Smooth muscle cell (in vitro differentiated cells): ENCODE measurements around the gene GDE1. TPM values are rescaled to one million over a fixed set of nuclear protein-coding genes. Genes with fewer than 3 reads are reported as not detected.

Experiments used
- DNase-seq: peaks from one replicate; lab custom pipeline; 2025; ENCODE audit not compliant: unreplicated experiment; lab: John Stamatoyannopoulos, UW
- H2AFZ ChIP-seq: fragments of 200-600 bp; sonication (generic); 2 replicates; pipeline ENCODE4 v1.6.0; 2016; ENCODE audit warnings: antibody characterized with exemption, low read depth, mild to moderate bottlenecking
- H3F3A ChIP-seq: fragments of 200-600 bp; sonication (generic); 2 replicates; pipeline ENCODE4 v1.6.0; 2017; ENCODE audit warnings: antibody characterized with exemption, low read depth
- H3K27ac ChIP-seq: fragments of 200-600 bp; sonication (generic); 2 replicates; pipeline ENCODE4 v1.5.1; 2016; ENCODE audit warnings: low read depth, mild to moderate bottlenecking
- H3K27me3 ChIP-seq: fragments of 200-600 bp; sonication (generic); 2 replicates; pipeline ENCODE4 v1.6.1; 2016; ENCODE audit warnings: low read depth, mild to moderate bottlenecking
- H3K36me3 ChIP-seq: fragments of 200-600 bp; sonication (generic); 2 replicates; pipeline ENCODE4 v1.5.1; 2016; ENCODE audit warnings: low read depth
- H3K4me1 ChIP-seq: fragments of 200-600 bp; sonication (generic); 2 replicates; pipeline ENCODE4 v1.5.1; 2016; ENCODE audit warnings: low read depth
- H3K4me2 ChIP-seq: fragments of 200-600 bp; sonication (generic); 2 replicates; pipeline ENCODE4 v1.6.0; 2016; ENCODE audit warnings: mild to moderate bottlenecking
- H3K4me3 ChIP-seq: fragments of 200-600 bp; sonication (generic); 2 replicates; pipeline ENCODE4 v1.5.1; 2016; ENCODE audit warnings: mild to moderate bottlenecking
- H3K79me2 ChIP-seq: fragments of 200-600 bp; sonication (generic); 2 replicates; pipeline ENCODE4 v1.6.0; 2016; ENCODE audit warnings: low read depth, mild to moderate bottlenecking
- H3K9ac ChIP-seq: fragments of 200-600 bp; sonication (generic); 2 replicates; pipeline ENCODE4 v1.6.0; 2016; ENCODE audit warnings: low read depth
- H3K9me3 ChIP-seq: fragments of 200-600 bp; sonication (generic); replicated peaks from 2 replicates; pipeline ENCODE4 v1.5.1; 2016; ENCODE audit warnings: low read depth
- H4K20me1 ChIP-seq: fragments of 200-600 bp; sonication (generic); 2 replicates; pipeline ENCODE4 v1.6.0; 2016; ENCODE audit warnings: low read depth
- WGBS: methylation state at CpG from one replicate; pipeline ENCODE4 v1.1.7; 2016; ENCODE audit warnings: low lambda C conversion rate; 5-methylcytosine and 5-hydroxymethylcytosine counted together
- polyA plus RNA-seq: library from polyadenylated mRNA; unstranded; fragments of >200 nt; fragmentation: Nextera tagmentation; extraction: Ambion mirVana; gene quantifications from 2 replicates; pipeline ENCODE4 v1.2.1, GENCODE V29; 2016
- total RNA-seq: library from RNA; depleted of rRNA; stranded (reverse); fragments of >200 nt; gene quantifications from 2 replicates; pipeline ENCODE4 v1.2.3, GENCODE V29; 2014
- TF ChIP-seq, protein P1 (sequence below): fragments of 200-600 bp; sonication (generic); IDR thresholded peaks from 2 replicates; pipeline ENCODE4 v1.5.1; 2017; ENCODE audit warnings: borderline replicate concordance, mild to moderate bottlenecking, antibody characterized with exemption; ENCODE audit not compliant: insufficient read depth, poor library complexity, severe bottlenecking

The GDE1 gene
- 46.0 and 50.2 TPM in 2 replicates for total RNA-seq
- 43.8 and 57.3 TPM in 2 replicates for polyA plus RNA-seq

GRCh38 chr16:19521471-19522396 is at the start of gene GDE1:
GDE1 (minus strand) TSS chr16:19522098; CDS start chr16:19521964, 134 bp downstream.
- Histone ChIP-seq H3K4me2 (peak within 1 kb of the TSS; percentile 85), H3F3A (peaks cover 12% of the 10 kb centered on the region), H3K27me3 (no peaks in the 10 kb centered on the region), H3K4me1 (peaks cover 11% of the 10 kb centered on the region), H3K9ac (peak within 1 kb of the TSS; percentile 74), H3K9me3 (no peaks in the 10 kb centered on the region), H3K27ac (peak within 1 kb of the TSS; percentile 77), H3K79me2 (peaks cover 20% of the 10 kb centered on the region), H3K36me3 (peaks cover 2% of the 10 kb centered on the region), H4K20me1 (peaks cover 14% of the 10 kb centered on the region), H2AFZ (peak within 1 kb of the TSS; percentile 54), H3K4me3 (peak within 1 kb of the TSS; percentile 86)
- WGBS: under 1% methylated on average over 60 of the region's 62 CpGs
- TF ChIP-seq, protein P1, sequence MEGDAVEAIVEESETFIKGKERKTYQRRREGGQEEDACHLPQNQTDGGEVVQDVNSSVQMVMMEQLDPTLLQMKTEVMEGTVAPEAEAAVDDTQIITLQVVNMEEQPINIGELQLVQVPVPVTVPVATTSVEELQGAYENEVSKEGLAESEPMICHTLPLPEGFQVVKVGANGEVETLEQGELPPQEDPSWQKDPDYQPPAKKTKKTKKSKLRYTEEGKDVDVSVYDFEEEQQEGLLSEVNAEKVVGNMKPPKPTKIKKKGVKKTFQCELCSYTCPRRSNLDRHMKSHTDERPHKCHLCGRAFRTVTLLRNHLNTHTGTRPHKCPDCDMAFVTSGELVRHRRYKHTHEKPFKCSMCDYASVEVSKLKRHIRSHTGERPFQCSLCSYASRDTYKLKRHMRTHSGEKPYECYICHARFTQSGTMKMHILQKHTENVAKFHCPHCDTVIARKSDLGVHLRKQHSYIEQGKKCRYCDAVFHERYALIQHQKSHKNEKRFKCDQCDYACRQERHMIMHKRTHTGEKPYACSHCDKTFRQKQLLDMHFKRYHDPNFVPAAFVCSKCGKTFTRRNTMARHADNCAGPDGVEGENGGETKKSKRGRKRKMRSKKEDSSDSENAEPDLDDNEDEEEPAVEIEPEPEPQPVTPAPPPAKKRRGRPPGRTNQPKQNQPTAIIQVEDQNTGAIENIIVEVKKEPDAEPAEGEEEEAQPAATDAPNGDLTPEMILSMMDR: peak; percentile 3
- DNase-seq: peak; percentile 80

DNA sequence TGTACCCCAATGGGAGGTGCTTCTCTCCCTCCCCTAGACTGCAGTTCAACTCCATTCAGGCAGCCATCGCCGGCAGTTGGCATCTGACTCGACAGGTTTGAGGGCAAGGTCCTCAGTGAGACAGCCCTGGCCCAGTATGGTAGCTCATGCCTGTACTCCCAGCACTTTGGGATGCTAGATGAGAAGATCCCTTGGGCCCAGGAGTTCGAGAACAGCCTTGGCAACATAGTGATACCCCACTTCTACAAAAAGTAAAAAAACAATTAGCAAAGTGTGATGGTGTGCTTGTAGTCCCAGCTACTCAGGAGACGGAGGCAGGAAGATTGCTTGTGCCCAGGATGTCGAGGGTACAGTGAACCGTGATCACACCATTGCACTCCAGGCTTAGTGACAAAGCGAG is 45.7 kb upstream of the GDE1 start:
- no peak overlapping the region for H3K9ac ChIP-seq
- H3F3A ChIP-seq: no peaks in the 10 kb centered on the region
- TF ChIP-seq, protein P1: no peak
- 97% methylated on average over 8 of the region's 8 CpGs for WGBS
- H3K36me3 ChIP-seq: peaks cover 8% of the 10 kb centered on the region
- DNase-seq: no peak
- H3K27me3 ChIP-seq: no peaks in the 10 kb centered on the region
- peaks cover 6% of the 10 kb centered on the region for H3K79me2 ChIP-seq
- H3K4me2 ChIP-seq: no peak overlapping the region
- H3K9me3 ChIP-seq: no peaks in the 10 kb centered on the region
- H3K27ac ChIP-seq: no peak overlapping the region
- no peaks in the 10 kb centered on the region for H3K4me1 ChIP-seq
- H4K20me1 ChIP-seq: peaks cover 5% of the 10 kb centered on the region
- no peak overlapping the region for H3K4me3 ChIP-seq
- H2AFZ ChIP-seq: no peak overlapping the region

DNA sequence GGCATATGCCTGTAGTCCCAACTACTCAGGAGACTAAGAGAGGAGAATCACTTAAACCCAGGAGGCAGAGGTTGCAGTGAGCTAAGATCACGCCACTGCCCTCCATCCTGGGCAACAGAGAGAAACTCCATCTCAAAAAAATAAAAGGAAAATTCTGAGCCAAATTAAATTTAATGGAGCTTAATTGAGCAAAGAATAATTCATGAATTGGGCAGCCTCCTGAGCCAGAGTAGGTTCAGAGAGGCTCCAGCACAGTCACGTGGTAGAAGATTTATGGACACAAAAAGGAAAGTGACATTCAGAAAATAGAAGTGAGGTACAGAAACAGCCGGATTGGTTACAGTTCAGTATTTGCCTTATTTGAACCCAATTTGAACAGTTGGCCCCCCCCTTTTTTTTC is 44.5 kb upstream of the GDE1 start:
- no peaks in the 10 kb centered on the region for H3K9me3 ChIP-seq
- TF ChIP-seq, protein P1: no peak

DNA sequence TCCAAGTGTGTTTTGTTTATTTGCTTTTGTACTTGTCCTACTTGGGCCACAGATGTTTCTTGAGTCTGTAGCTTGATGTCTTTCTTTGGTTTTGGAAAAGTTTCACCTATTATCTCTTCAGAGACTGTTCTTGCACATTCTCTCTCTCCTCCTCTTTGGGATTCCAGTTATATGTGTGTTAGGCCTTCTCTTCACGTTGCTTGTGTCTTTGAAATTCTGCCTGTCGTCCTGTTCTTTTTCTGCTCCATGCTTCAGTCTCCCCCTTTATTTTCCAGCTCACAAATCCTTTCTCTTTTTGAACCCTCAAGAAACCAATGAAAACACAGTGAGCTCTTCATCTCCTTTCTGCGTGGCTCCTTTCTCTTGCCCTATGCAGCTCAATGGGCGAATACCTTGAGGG is 41.5 kb upstream of the GDE1 start:
- WGBS: 98% methylated on average over 4 of the region's 4 CpGs
- H2AFZ ChIP-seq: no peak overlapping the region
- H3K9ac ChIP-seq: no peak overlapping the region
- no peaks in the 10 kb centered on the region for H3K27me3 ChIP-seq
- no peaks in the 10 kb centered on the region for H3F3A ChIP-seq
- H3K27ac ChIP-seq: no peak overlapping the region
- H3K4me3 ChIP-seq: no peak overlapping the region
- H3K4me1 ChIP-seq: no peaks in the 10 kb centered on the region
- peaks cover 8% of the 10 kb centered on the region for H3K36me3 ChIP-seq
- H4K20me1 ChIP-seq: peaks cover 5% of the 10 kb centered on the region
- H3K9me3 ChIP-seq: no peaks in the 10 kb centered on the region
- H3K4me2 ChIP-seq: no peak overlapping the region
- DNase-seq: no peak
- peaks cover 16% of the 10 kb centered on the region for H3K79me2 ChIP-seq
- TF ChIP-seq, protein P1: no peak

More for the DNA sequence above, 44.5 kb upstream of the GDE1 start:
- peaks cover 5% of the 10 kb centered on the region for H4K20me1 ChIP-seq
- no peak overlapping the region for H2AFZ ChIP-seq
- H3K4me2 ChIP-seq: no peak overlapping the region
- H3K36me3 ChIP-seq: peaks cover 8% of the 10 kb centered on the region
- H3K79me2 ChIP-seq: peaks cover 6% of the 10 kb centered on the region
- 100% methylated on average over 3 of the region's 3 CpGs for WGBS
- no peak overlapping the region for H3K4me3 ChIP-seq
- H3K27me3 ChIP-seq: no peaks in the 10 kb centered on the region
- no peak for DNase-seq
- H3K9ac ChIP-seq: no peak overlapping the region
- H3K4me1 ChIP-seq: no peaks in the 10 kb centered on the region
- H3K27ac ChIP-seq: no peak overlapping the region
- H3F3A ChIP-seq: no peaks in the 10 kb centered on the region
